ENCODE results near the gene CFH. TPM values are rescaled to one million over a fixed set of nuclear protein-coding genes. Genes with fewer than 3 reads are reported as not detected.
"Not testable (repeated sequence)": the region's sequence is repeated elsewhere in the genome, so short reads cannot be mapped to it uniquely, and the experiment has no call there.

Gene CFH
- total RNA-seq, 4 donors from 2014 or later: 7.2 to 83.8 (median 24.4) TPM

DNA sequence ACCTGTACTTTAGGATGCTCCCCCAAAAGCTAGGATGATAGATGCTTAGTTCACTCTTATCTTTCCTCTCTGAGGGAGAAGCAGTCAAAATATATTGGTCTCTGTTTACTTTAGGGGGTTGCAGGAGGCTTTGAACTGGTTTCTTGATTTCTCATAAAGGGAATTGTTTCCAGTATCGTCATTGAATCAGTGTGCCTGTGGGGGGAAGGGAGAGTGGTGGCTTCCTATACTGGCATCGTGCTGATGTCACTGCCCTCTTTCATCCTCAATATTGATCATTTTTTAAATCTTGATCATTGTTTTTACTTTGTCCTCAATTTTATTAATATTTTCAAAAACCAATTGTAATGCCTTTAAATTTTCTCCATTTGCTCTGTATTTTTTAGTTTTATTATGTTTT lies 82.6 kb downstream of the CFH start:
- Histone ChIP-seq H3K4me3 (no peak overlapping the region), H3K27me3 (no peaks in the 10 kb centered on the region), H3K27ac (no peak overlapping the region), H3K36me3 (no peaks in the 10 kb centered on the region), H3K4me1 (no peaks in the 10 kb centered on the region), H3K9me3 (no peaks in the 10 kb centered on the region)
- no peak for DNase-seq
- intact Hi-C loops (cut with DNase I; ENCODE audit: low total_unique reads): no loop called here
- TF ChIP-seq CTCF (IDR thresholded peaks at IDR 0.05): no peak
- TF ChIP-seq POLR2A (IDR thresholded peaks at IDR 0.05): no peak

- no peaks in the 10 kb centered on the region for H3K4me1 ChIP-seq
- H3K9me3 ChIP-seq: no peaks in the 10 kb centered on the region
- H3K27ac ChIP-seq: no peak overlapping the region
- intact Hi-C loops (cut with DNase I; ENCODE audit: low total_unique reads): no loop called here
- no peaks in the 10 kb centered on the region for H3K36me3 ChIP-seq
- no peak for TF ChIP-seq POLR2A (IDR thresholded peaks at IDR 0.05)
- no peak for TF ChIP-seq CTCF (IDR thresholded peaks at IDR 0.05)
- H3K4me3 ChIP-seq: no peak overlapping the region
- DNase-seq: no peak
- no peaks in the 10 kb centered on the region for H3K27me3 ChIP-seq
Measured at GRCh38 chr1:196738730-196739129, 86.9 kb downstream of the CFH start.

- H3K27me3 ChIP-seq; H3K9me3 ChIP-seq; H3K36me3 ChIP-seq; H3K4me3 ChIP-seq; H3K4me1 ChIP-seq; intact Hi-C loops (cut with DNase I; ENCODE audit: low total_unique reads); DNase-seq; H3K27ac ChIP-seq: not testable (repeated sequence)
Measured at GRCh38 chr1:196743244-196743643, 91.4 kb downstream of the CFH start.

DNA sequence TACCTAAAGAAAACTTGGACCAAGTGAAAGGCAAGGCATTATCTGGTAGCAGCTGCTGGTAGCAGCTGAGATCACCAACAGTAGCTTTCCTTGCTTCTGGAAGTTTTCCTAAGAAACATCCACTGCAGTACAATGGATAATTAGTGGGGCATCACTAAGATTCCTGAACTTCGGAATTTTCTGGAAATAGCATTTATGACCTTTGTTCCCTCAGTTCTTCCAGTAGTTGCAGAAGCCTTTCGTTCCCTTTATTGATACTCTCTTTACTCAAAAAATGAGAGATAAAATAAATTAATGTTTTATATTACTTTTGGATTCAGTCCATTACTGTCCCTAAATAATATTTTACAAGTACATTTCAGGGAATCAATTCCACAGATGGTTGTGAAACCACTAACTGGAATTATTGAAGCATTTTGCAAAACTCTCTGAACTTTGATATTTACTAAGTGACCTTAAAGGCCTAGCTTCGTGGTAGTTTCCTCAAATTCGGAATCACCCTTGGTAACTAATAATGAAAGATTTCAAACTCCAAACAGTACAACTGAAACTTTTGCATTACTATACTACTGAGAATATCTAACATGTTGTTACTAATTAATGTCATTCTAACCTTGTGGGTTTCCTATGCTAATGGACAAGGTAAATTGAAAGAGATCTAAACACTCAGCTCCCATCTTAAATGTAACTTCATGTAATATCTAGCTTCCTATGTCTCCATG lies 113.3 kb downstream of the CFH start:
- H3K4me3 ChIP-seq; H3K27me3 ChIP-seq; H3K36me3 ChIP-seq; intact Hi-C loops (cut with DNase I; ENCODE audit: low total_unique reads); H3K9me3 ChIP-seq; H3K4me1 ChIP-seq; DNase-seq; H3K27ac ChIP-seq: not testable (repeated sequence)

- H3K4me1 ChIP-seq; H3K27ac ChIP-seq; H3K9me3 ChIP-seq; DNase-seq; H3K4me3 ChIP-seq; intact Hi-C loops (cut with DNase I; ENCODE audit: low total_unique reads); H3K27me3 ChIP-seq; H3K36me3 ChIP-seq: not testable (repeated sequence)
Measured at GRCh38 chr1:196769823-196770222, 118.0 kb downstream of the CFH start.

DNA sequence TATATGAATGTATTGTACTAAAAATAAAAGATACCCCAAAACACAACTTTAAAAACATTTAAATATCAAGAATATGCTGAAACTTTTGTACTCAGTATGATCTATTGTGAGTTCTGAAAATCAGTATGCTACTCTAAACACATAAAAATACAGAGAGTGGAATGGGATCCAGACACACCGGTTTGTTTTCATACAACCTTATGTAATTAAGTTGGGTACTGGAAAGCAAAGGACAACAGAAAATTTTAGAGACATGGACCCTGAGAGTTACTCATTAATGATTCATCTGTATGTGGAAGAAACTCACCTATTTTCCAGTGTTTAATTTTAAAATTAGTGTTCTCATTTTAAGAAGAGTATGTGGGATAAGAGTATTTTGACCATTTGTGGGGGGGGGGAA lies 121.9 kb downstream of the CFH start:
- no peak overlapping the region for H3K4me3 ChIP-seq
- no peaks in the 10 kb centered on the region for H3K9me3 ChIP-seq
- intact Hi-C loops (cut with DNase I; ENCODE audit: low total_unique reads): no loop called here
- no peak for DNase-seq
- H3K27ac ChIP-seq: no peak overlapping the region
- no peaks in the 10 kb centered on the region for H3K36me3 ChIP-seq
- TF ChIP-seq POLR2A (IDR thresholded peaks at IDR 0.05) (no peak), CTCF (IDR thresholded peaks at IDR 0.05) (no peak)
- H3K4me1 ChIP-seq: no peaks in the 10 kb centered on the region
- H3K27me3 ChIP-seq: no peaks in the 10 kb centered on the region

DNA sequence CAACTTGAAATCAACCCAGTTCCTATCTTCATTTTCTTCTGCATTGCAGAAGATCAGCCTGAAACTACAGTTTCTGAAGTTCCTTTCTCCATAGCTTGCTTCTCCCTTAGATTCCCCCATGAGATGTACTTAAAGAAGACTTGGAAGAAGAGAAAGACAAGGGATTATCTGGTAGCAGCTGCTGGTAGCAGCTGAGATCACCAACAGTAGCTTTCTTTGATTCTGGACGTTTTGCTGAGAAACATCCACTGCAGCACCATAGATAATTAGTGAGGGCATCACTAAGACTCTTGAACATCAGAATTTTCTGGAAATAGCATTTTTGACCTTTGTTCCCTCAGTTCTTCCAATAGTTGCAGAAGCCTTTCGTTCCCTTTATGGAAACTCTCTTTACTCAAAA lies 122.3 kb downstream of the CFH start:
- Histone ChIP-seq H3K27me3 (no peaks in the 10 kb centered on the region), H3K4me3 (no peak overlapping the region), H3K4me1 (no peaks in the 10 kb centered on the region), H3K9me3 (no peaks in the 10 kb centered on the region), H3K27ac (no peak overlapping the region), H3K36me3 (no peaks in the 10 kb centered on the region)
- intact Hi-C loops (cut with DNase I; ENCODE audit: low total_unique reads): no loop called here
- TF ChIP-seq CTCF (IDR thresholded peaks at IDR 0.05) (no peak), POLR2A (IDR thresholded peaks at IDR 0.05) (no peak)
- no peak for DNase-seq

All from uterus (tissue), 4 donors.